Measurements from ENCODE around the gene DDX27. TPM values are rescaled to one million over a fixed set of nuclear protein-coding genes. Genes with fewer than 3 reads are reported as not detected.

DDX27 gene
- total and polyA plus RNA-seq, 2 of the 13 experiments (the other 11 are each of a cell fraction or from before 2014, with no cell fraction given) = 42.6 to 72.8 TPM

GRCh38 chr20:49187330-49187850 lies 31.8 kb upstream of the DDX27 start (continued):
- TF ChIP-seq, protein P1, sequence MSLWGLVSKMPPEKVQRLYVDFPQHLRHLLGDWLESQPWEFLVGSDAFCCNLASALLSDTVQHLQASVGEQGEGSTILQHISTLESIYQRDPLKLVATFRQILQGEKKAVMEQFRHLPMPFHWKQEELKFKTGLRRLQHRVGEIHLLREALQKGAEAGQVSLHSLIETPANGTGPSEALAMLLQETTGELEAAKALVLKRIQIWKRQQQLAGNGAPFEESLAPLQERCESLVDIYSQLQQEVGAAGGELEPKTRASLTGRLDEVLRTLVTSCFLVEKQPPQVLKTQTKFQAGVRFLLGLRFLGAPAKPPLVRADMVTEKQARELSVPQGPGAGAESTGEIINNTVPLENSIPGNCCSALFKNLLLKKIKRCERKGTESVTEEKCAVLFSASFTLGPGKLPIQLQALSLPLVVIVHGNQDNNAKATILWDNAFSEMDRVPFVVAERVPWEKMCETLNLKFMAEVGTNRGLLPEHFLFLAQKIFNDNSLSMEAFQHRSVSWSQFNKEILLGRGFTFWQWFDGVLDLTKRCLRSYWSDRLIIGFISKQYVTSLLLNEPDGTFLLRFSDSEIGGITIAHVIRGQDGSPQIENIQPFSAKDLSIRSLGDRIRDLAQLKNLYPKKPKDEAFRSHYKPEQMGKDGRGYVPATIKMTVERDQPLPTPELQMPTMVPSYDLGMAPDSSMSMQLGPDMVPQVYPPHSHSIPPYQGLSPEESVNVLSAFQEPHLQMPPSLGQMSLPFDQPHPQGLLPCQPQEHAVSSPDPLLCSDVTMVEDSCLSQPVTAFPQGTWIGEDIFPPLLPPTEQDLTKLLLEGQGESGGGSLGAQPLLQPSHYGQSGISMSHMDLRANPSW (CRISPR knock-in tag; IDR thresholded peaks at IDR 0.05; ENCODE audit: borderline replicate concordance) = no peak
- TF ChIP-seq ZNF124 (CRISPR knock-in tag; IDR thresholded peaks at IDR 0.05) (no peak), ZNF557 (CRISPR knock-in tag; IDR thresholded peaks at IDR 0.05) (no peak), LCORL (IDR thresholded peaks at IDR 0.05) (no peak), LCORL (CRISPR knock-in tag; IDR thresholded peaks at IDR 0.05) (no peak), ZNF781 (CRISPR knock-in tag; IDR thresholded peaks at IDR 0.05; ENCODE audit: borderline replicate concordance, not compliant biosample characterization) (no peak), ZBTB14 (CRISPR knock-in tag; IDR thresholded peaks at IDR 0.05) (no peak), ZFP37 (CRISPR knock-in tag; IDR thresholded peaks at IDR 0.05; ENCODE audit: borderline replicate concordance) (no peak), ZMAT3 (CRISPR knock-in tag; conservative IDR thresholded peaks at IDR 0.05) (no peak), SOX5 (CRISPR knock-in tag; IDR thresholded peaks at IDR 0.05; ENCODE audit: borderline replicate concordance) (no peak), MEIS2 (CRISPR knock-in tag; IDR thresholded peaks at IDR 0.05) (no peak), MTF2 (CRISPR knock-in tag; IDR thresholded peaks at IDR 0.05; ENCODE audit: borderline replicate concordance) (no peak), SIX4 (CRISPR knock-in tag; IDR thresholded peaks at IDR 0.05) (no peak), TMF1 (CRISPR knock-in tag; IDR thresholded peaks at IDR 0.05; ENCODE audit: low read depth) (no peak), NCOA5 (CRISPR knock-in tag; IDR thresholded peaks at IDR 0.05) (no peak), ARID3A (IDR thresholded peaks at IDR 0.05; ENCODE audit: low read depth, low read length) (no peak), CENPBD1 (CRISPR knock-in tag; IDR thresholded peaks at IDR 0.05; ENCODE audit: borderline replicate concordance, low read depth) (no peak)
- TF ChIP-seq, protein P2, sequence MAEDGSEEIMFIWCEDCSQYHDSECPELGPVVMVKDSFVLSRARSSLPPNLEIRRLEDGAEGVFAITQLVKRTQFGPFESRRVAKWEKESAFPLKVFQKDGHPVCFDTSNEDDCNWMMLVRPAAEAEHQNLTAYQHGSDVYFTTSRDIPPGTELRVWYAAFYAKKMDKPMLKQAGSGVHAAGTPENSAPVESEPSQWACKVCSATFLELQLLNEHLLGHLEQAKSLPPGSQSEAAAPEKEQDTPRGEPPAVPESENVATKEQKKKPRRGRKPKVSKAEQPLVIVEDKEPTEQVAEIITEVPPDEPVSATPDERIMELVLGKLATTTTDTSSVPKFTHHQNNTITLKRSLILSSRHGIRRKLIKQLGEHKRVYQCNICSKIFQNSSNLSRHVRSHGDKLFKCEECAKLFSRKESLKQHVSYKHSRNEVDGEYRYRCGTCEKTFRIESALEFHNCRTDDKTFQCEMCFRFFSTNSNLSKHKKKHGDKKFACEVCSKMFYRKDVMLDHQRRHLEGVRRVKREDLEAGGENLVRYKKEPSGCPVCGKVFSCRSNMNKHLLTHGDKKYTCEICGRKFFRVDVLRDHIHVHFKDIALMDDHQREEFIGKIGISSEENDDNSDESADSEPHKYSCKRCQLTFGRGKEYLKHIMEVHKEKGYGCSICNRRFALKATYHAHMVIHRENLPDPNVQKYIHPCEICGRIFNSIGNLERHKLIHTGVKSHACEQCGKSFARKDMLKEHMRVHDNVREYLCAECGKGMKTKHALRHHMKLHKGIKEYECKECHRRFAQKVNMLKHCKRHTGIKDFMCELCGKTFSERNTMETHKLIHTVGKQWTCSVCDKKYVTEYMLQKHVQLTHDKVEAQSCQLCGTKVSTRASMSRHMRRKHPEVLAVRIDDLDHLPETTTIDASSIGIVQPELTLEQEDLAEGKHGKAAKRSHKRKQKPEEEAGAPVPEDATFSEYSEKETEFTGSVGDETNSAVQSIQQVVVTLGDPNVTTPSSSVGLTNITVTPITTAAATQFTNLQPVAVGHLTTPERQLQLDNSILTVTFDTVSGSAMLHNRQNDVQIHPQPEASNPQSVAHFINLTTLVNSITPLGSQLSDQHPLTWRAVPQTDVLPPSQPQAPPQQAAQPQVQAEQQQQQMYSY (CRISPR knock-in tag; IDR thresholded peaks at IDR 0.05) = no peak
- TF ChIP-seq, protein P3, sequence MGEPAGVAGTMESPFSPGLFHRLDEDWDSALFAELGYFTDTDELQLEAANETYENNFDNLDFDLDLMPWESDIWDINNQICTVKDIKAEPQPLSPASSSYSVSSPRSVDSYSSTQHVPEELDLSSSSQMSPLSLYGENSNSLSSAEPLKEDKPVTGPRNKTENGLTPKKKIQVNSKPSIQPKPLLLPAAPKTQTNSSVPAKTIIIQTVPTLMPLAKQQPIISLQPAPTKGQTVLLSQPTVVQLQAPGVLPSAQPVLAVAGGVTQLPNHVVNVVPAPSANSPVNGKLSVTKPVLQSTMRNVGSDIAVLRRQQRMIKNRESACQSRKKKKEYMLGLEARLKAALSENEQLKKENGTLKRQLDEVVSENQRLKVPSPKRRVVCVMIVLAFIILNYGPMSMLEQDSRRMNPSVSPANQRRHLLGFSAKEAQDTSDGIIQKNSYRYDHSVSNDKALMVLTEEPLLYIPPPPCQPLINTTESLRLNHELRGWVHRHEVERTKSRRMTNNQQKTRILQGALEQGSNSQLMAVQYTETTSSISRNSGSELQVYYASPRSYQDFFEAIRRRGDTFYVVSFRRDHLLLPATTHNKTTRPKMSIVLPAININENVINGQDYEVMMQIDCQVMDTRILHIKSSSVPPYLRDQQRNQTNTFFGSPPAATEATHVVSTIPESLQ (CRISPR knock-in tag; conservative IDR thresholded peaks at IDR 0.05) = no peak
